Measurements from ENCODE around the gene MED16.

DNA sequence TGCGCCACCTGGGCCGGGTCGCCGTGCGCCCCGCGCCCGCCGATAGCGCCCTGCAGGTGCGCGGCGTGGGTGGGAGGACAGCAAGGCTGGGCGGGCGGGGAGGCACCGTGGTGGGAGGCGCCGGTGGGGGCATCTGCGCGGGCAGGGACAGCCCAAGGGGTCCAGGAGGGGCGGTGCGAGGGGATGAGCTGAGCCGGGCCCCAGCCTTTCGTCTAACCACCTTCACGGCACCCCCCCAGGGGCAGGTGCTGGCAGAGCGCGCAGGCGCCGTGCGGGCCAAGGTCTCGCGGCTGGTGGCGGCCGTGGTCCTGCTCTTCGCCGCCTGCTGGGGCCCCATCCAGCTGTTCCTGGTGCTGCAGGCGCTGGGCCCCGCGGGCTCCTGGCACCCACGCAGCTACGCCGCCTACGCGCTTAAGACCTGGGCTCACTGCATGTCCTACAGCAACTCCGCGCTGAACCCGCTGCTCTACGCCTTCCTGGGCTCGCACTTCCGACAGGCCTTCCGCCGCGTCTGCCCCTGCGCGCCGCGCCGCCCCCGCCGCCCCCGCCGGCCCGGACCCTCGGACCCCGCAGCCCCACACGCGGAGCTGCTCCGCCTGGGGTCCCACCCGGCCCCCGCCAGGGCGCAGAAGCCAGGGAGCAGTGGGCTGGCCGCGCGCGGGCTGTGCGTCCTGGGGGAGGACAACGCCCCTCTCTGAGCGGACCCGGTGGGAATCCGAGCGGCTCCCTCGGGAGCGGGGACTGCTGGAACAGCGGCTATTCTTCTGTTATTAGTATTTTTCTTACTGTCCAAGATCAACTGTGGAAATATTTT lies 27.3 kb upstream of the MED16 start:
- no peak for TF ChIP-seq RCOR1 (IDR thresholded peaks at IDR 0.05; ENCODE audit: insufficient replicate concordance, low read length)
- TF ChIP-seq, protein P1, sequence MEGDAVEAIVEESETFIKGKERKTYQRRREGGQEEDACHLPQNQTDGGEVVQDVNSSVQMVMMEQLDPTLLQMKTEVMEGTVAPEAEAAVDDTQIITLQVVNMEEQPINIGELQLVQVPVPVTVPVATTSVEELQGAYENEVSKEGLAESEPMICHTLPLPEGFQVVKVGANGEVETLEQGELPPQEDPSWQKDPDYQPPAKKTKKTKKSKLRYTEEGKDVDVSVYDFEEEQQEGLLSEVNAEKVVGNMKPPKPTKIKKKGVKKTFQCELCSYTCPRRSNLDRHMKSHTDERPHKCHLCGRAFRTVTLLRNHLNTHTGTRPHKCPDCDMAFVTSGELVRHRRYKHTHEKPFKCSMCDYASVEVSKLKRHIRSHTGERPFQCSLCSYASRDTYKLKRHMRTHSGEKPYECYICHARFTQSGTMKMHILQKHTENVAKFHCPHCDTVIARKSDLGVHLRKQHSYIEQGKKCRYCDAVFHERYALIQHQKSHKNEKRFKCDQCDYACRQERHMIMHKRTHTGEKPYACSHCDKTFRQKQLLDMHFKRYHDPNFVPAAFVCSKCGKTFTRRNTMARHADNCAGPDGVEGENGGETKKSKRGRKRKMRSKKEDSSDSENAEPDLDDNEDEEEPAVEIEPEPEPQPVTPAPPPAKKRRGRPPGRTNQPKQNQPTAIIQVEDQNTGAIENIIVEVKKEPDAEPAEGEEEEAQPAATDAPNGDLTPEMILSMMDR (conservative IDR thresholded peaks at IDR 0.05; ENCODE audit: low read depth, low read length) = no peak
- TF ChIP-seq MXI1 (IDR thresholded peaks at IDR 0.05; ENCODE audit: borderline replicate concordance, low read depth, low read length) = no peak
- no peak for TF ChIP-seq RFX5 (IDR thresholded peaks at IDR 0.05; ENCODE audit: low read depth, low read length)
- no peak for TF ChIP-seq POLR2A (IDR thresholded peaks at IDR 0.05; ENCODE audit: low read depth, low read length)
- TF ChIP-seq RAD21 (IDR thresholded peaks at IDR 0.05; ENCODE audit: low read length) = no peak

Data from IMR-90 (cell line).